ENCODE data around the gene ADGRV1. TPM values are rescaled to one million over a fixed set of nuclear protein-coding genes. Genes with fewer than 3 reads are reported as not detected.
"Not testable (repeated sequence)": the region's sequence is repeated elsewhere in the genome, so short reads cannot be mapped to it uniquely, and the experiment has no call there.

Gene ADGRV1
- total and polyA plus RNA-seq, 3 donors from 2014 or later = 10.8 to 18.0 (median 12.6) TPM

DNA sequence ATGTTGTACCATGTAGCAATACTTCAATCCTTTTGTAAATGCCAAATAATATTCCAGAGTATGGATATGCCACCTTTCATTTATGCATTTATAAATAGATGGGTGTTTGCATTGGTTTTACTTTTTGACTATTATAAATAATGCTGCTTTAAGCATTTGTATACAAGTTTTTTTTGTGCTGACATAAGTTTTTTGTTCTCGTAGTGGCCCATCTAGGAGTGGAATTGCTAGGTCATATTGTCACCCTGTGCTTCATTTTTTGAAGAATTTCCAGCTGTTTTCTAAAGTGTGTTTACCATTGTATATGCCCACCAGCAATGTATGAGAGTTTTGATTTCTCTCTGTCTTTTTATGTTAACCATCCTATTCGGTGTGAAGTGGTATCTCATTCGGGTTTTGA is 6.9 kb downstream of the ADGRV1 start:
- H3K9me3 ChIP-seq = no peaks in the 10 kb centered on the region
- TF ChIP-seq CTCF (IDR thresholded peaks at IDR 0.05) (no peak), POLR2A (IDR thresholded peaks at IDR 0.05) (no peak)
- H3K4me3 ChIP-seq = no peak overlapping the region
- DNase-seq = no peak
- H3K27ac ChIP-seq = no peak overlapping the region
- intact Hi-C loops (cut with DNase I; ENCODE audit: low total_unique reads) = no loop called here
- H3K36me3 ChIP-seq (ENCODE audit: low read depth, missing control alignments) = no peaks in the 10 kb centered on the region
- 79 to 81% methylated on average over 3 of the region's 3 CpGs for WGBS, 2 donors
- H3K27me3 ChIP-seq = no peaks in the 10 kb centered on the region
- no peaks in the 10 kb centered on the region for H3K4me1 ChIP-seq

GRCh38 chr5:90569084-90569483 is 10.5 kb downstream of the ADGRV1 start:
- Histone ChIP-seq H3K4me3 (no peak overlapping the region), H3K27ac (no peak overlapping the region), H3K9me3 (no peaks in the 10 kb centered on the region), H3K4me1 (no peaks in the 10 kb centered on the region), H3K36me3 (ENCODE audit: low read depth, missing control alignments) (no peaks in the 10 kb centered on the region), H3K27me3 (no peaks in the 10 kb centered on the region)
- 90 to 91% methylated on average over 1 of the region's 1 CpG for WGBS, 2 donors
- intact Hi-C loops (cut with DNase I; ENCODE audit: low total_unique reads) = no loop called here
- DNase-seq = no peak
- no peak for TF ChIP-seq POLR2A (IDR thresholded peaks at IDR 0.05)
- no peak for TF ChIP-seq CTCF (IDR thresholded peaks at IDR 0.05)

DNA sequence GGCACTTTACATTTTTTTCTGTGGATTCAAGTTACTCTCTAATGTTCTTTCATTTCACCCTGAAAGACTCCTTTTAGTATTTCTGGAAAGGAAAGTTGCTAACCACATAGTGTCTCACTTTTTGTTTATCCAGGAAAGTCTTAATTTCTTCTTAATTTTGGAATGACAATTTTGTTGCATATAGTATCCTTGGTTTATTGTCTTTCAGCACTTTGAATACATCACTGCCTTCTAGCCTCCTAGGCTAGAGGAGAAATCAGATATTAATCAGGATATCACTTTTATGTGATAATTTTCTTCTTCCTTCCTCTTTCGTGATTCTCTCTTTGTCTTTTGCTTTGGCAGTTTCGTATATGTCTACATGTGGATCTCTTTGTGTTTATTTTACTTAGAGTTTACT is 11.4 kb downstream of the ADGRV1 start:
- no peaks in the 10 kb centered on the region for H3K27me3 ChIP-seq
- no peak for TF ChIP-seq POLR2A (IDR thresholded peaks at IDR 0.05)
- no peak for TF ChIP-seq CTCF (IDR thresholded peaks at IDR 0.05)
- H3K27ac ChIP-seq = no peak overlapping the region
- intact Hi-C loops (cut with DNase I; ENCODE audit: low total_unique reads) = no loop called here
- H3K9me3 ChIP-seq = no peaks in the 10 kb centered on the region
- no peaks in the 10 kb centered on the region for H3K4me1 ChIP-seq
- no peaks in the 10 kb centered on the region for H3K36me3 ChIP-seq (ENCODE audit: low read depth, missing control alignments)
- WGBS, 2 donors = 79 to 87% methylated on average over 2 of the region's 2 CpGs
- no peak overlapping the region for H3K4me3 ChIP-seq
- DNase-seq = no peak

- no peaks in the 10 kb centered on the region for H3K9me3 ChIP-seq
- H3K4me3 ChIP-seq = no peak overlapping the region
- no peaks in the 10 kb centered on the region for H3K36me3 ChIP-seq (ENCODE audit: low read depth, missing control alignments)
- intact Hi-C loops (cut with DNase I; ENCODE audit: low total_unique reads) = no loop called here
- H3K27me3 ChIP-seq = no peaks in the 10 kb centered on the region
- no peaks in the 10 kb centered on the region for H3K4me1 ChIP-seq
- WGBS, 2 donors = 84 to 91% methylated on average over 1 of the region's 1 CpG
- no peak overlapping the region for H3K27ac ChIP-seq
- TF ChIP-seq POLR2A (IDR thresholded peaks at IDR 0.05) = no peak
- no peak for TF ChIP-seq CTCF (IDR thresholded peaks at IDR 0.05)
- no peak for DNase-seq
These were observed 12.7 kb downstream of the ADGRV1 start for GRCh38 chr5:90571147-90571773.

DNA sequence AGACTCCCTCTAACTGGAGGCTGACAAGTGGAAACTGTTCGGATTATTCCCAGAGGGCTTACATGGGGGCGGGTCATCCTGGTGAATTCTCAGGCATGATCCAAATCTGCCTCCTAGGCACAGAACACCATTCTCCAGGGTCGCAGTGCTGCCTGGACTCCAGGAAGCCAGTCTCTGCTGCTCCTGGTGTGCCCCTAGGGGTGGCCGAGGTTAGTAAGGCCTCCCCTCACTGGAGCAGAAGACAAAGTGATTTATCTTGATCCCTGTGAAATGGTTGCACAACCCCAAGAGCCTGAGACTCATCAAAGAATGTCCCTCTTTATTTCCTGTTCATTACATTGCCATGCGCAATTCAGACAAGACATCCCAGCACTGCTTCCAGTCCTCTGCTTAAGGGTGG is 17.1 kb downstream of the ADGRV1 start:
- H3K4me3 ChIP-seq = no peak overlapping the region
- 81 to 92% methylated on average over 5 of the region's 5 CpGs for WGBS, 2 donors

GRCh38 chr5:90576566-90576965 is 18.0 kb downstream of the ADGRV1 start:
- H3K4me1 ChIP-seq; intact Hi-C loops (cut with DNase I; ENCODE audit: low total_unique reads): not testable (repeated sequence)
- WGBS, 2 donors = 91 to 92% methylated on average over 3 of the region's 3 CpGs

More for the DNA sequence above, 17.1 kb downstream of the ADGRV1 start:
- Histone ChIP-seq H3K27ac (no peak overlapping the region), H3K9me3 (no peaks in the 10 kb centered on the region), H3K4me1 (no peaks in the 10 kb centered on the region), H3K27me3 (no peaks in the 10 kb centered on the region), H3K36me3 (ENCODE audit: low read depth, missing control alignments) (no peaks in the 10 kb centered on the region)
- DNase-seq = no peak
- intact Hi-C loops (cut with DNase I; ENCODE audit: low total_unique reads) = no loop called here
- no peak for TF ChIP-seq POLR2A (IDR thresholded peaks at IDR 0.05)
- TF ChIP-seq CTCF (IDR thresholded peaks at IDR 0.05) = no peak

GRCh38 chr5:90579905-90580304 is 21.3 kb downstream of the ADGRV1 start:
- WGBS, 2 donors = 91 to 93% methylated on average over 2 of the region's 2 CpGs
- H3K4me3 ChIP-seq; DNase-seq; H3K27me3 ChIP-seq; H3K36me3 ChIP-seq (ENCODE audit: low read depth, missing control alignments); intact Hi-C loops (cut with DNase I; ENCODE audit: low total_unique reads); H3K4me1 ChIP-seq; H3K9me3 ChIP-seq; H3K27ac ChIP-seq: not testable (repeated sequence)

More at GRCh38 chr5:90576566-90576965, 18.0 kb downstream of the ADGRV1 start:
- not testable (repeated sequence) for H3K27ac ChIP-seq; H3K4me3 ChIP-seq; H3K36me3 ChIP-seq (ENCODE audit: low read depth, missing control alignments); H3K27me3 ChIP-seq; H3K9me3 ChIP-seq; DNase-seq
